Left ventricle myocardium inferior (tissue), 1 donor: Measurements from ENCODE around the gene NR3C1. TPM values are rescaled to one million over a fixed set of nuclear protein-coding genes. Genes with fewer than 3 reads are reported as not detected.

Experiments
- DNase-seq: peaks from one replicate; pipeline ENCODE4 v3.0.0-alpha.2; 2020
- H3K27ac ChIP-seq: fragments of 200-600 bp; replicated peaks from 2 replicates; pipeline ENCODE4 v1.8.0; 2021
- H3K27me3 ChIP-seq: fragments of 200-600 bp; 2 replicates; pipeline ENCODE4 v1.8.0; 2021; ENCODE audit warnings: low read depth
- H3K36me3 ChIP-seq: fragments of 200-600 bp; 2 replicates; pipeline ENCODE4 v1.8.0; 2021
- H3K4me1 ChIP-seq: fragments of 200-600 bp; 2 replicates; pipeline ENCODE4 v1.8.0; 2021
- H3K4me3 ChIP-seq: fragments of 200-600 bp; 2 replicates; pipeline ENCODE4 v1.8.0; 2021; ENCODE audit warnings: mild to moderate bottlenecking, moderate library complexity
- H3K9me3 ChIP-seq: fragments of 200-600 bp; replicated peaks from 2 replicates; pipeline ENCODE4 v1.8.0; 2021
- intact Hi-C: fragments of 100-400 bp; cut with micrococcal nuclease; formaldehyde crosslinking; loops from one replicate; pipeline ENCODE4 v1.11.0; 2022
- total RNA-seq: library from RNA; stranded (reverse); fragmentation: NEBNext Ultra II Directional; extraction: Animal tissue kit (Norgen Biotek cat#: 25700); gene quantifications from one replicate; pipeline ENCODE4 v1.2.1, GENCODE V29; 2021
- TF ChIP-seq, protein P1 (sequence below): fragments of 200-600 bp; IDR thresholded peaks from 2 replicates; pipeline ENCODE4 v1.8.0; 2021; ENCODE audit warnings: antibody characterized with exemption, mild to moderate bottlenecking, borderline replicate concordance
- donor health status: DM: no; HTN: yes; CAD: no; lungs with severe emphysema.

The NR3C1 gene
- total RNA-seq, 1 donor from 2014 or later = 44.9 TPM

DNA sequence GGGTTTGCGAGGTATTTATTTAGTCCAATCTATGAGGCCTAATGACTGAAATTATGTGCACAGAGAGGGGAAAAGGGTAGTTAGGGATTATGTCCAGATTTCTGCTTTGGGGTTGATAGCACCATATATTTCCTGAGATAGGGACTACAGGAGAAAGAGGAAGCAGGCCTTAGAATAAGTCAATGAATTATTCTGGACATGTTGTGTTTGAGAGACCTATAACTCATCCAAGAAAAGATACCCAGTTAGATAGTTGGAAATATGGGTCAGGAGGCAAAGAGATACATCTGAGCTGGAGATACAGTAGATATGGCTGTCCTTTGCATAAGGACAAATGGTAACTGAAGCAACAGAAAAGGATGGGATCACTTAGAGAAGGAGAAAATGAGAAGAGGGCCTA, 53.1 kb downstream of the NR3C1 start:
- TF ChIP-seq, protein P1, sequence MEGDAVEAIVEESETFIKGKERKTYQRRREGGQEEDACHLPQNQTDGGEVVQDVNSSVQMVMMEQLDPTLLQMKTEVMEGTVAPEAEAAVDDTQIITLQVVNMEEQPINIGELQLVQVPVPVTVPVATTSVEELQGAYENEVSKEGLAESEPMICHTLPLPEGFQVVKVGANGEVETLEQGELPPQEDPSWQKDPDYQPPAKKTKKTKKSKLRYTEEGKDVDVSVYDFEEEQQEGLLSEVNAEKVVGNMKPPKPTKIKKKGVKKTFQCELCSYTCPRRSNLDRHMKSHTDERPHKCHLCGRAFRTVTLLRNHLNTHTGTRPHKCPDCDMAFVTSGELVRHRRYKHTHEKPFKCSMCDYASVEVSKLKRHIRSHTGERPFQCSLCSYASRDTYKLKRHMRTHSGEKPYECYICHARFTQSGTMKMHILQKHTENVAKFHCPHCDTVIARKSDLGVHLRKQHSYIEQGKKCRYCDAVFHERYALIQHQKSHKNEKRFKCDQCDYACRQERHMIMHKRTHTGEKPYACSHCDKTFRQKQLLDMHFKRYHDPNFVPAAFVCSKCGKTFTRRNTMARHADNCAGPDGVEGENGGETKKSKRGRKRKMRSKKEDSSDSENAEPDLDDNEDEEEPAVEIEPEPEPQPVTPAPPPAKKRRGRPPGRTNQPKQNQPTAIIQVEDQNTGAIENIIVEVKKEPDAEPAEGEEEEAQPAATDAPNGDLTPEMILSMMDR = no peak
- H3K4me3 ChIP-seq = no peak overlapping the region
- no peaks in the 10 kb centered on the region for H3K9me3 ChIP-seq
- no peaks in the 10 kb centered on the region for H3K36me3 ChIP-seq
- DNase-seq = no peak
- H3K27me3 ChIP-seq = no peaks in the 10 kb centered on the region
- peak overlapping the region; percentile 38 for H3K27ac ChIP-seq
- intact Hi-C loops = no loop called here
- H3K4me1 ChIP-seq = peaks cover 100% of the 10 kb centered on the region

DNA sequence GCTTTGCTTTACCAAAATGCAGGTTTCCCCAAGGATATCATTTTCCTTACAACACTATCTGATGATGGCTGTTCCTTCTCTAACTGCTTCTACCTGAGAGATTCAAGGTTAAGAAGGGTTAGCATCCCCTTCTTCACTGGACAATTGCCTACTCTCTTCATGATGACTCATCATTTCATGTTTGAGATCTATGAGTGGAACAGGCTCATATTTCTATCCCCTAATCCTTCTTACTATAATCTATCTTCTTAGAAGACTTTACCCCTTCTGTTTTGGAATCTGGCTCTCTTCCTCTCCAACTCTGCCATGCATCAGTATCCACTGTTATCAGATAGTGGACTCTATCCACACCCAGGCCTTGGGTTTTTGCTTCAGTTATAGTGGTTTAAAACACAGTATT, 54.3 kb downstream of the NR3C1 start:
- Histone ChIP-seq H3K4me3 (no peak overlapping the region), H3K36me3 (no peaks in the 10 kb centered on the region), H3K27ac (no peak overlapping the region), H3K9me3 (no peaks in the 10 kb centered on the region), H3K27me3 (no peaks in the 10 kb centered on the region), H3K4me1 (peaks cover 99% of the 10 kb centered on the region)
- no peak for DNase-seq
- TF ChIP-seq, protein P1 = no peak
- intact Hi-C loops = no loop called here

DNA sequence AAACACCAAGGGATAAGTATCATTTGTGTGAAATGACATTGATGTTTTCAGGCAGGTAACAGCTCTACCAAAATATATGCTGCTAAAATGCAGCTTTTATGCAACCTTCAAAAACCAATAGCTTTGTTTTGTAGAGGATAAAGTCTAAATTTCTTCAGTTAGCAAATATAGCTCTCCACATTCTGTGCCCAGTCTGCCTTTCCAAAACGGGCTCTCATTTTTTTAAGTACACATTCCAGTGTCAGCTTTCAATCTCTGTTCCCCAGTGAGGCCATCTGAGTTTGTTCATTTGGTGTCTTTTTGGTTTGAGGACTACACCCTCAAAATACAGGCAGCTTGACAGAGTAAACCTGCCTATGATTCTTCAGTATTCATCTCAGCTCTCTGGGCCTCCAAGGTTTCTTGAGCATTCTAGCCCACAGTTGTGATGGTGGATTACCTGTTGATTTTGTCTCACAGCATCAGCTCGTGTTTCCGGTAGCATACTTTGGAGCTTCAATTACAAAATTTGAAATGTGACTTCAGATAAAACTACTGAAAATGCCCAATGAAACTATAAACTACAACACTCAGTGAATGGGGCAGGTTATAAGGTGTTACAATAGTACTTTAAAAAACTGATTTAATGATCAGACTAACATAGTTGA, 55.7 kb downstream of the NR3C1 start:
- intact Hi-C loops = no loop called here
- no peaks in the 10 kb centered on the region for H3K9me3 ChIP-seq
- peaks cover 99% of the 10 kb centered on the region for H3K4me1 ChIP-seq
- no peaks in the 10 kb centered on the region for H3K36me3 ChIP-seq
- DNase-seq = no peak
- H3K27ac ChIP-seq = peak overlapping the region; percentile 72
- TF ChIP-seq, protein P1 = no peak
- H3K4me3 ChIP-seq = no peak overlapping the region
- no peaks in the 10 kb centered on the region for H3K27me3 ChIP-seq

DNA sequence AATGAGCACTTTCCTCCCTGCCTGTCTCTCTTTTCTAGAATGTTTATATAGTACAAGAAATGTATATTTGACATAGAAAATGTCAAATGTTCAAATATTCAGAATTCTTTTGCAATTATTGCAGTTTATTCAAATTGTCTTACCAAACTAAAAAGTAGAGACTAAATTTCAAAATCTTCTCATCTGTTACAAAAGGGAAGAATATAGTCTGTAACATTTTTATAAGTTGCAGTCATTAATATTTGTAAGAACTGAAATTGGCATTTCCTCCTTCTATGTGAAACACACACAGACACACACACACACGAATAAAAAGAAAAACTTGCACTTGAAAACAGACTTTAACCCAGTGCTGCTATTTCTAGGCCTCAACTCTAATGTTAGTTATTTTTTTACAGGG, 56.4 kb downstream of the NR3C1 start:
- Histone ChIP-seq H3K4me3 (no peak overlapping the region), H3K27ac (peak overlapping the region; percentile 72), H3K36me3 (no peaks in the 10 kb centered on the region), H3K4me1 (peaks cover 99% of the 10 kb centered on the region), H3K27me3 (no peaks in the 10 kb centered on the region), H3K9me3 (no peaks in the 10 kb centered on the region)
- TF ChIP-seq, protein P1 = no peak
- no peak for DNase-seq
- intact Hi-C loops = no loop called here

DNA sequence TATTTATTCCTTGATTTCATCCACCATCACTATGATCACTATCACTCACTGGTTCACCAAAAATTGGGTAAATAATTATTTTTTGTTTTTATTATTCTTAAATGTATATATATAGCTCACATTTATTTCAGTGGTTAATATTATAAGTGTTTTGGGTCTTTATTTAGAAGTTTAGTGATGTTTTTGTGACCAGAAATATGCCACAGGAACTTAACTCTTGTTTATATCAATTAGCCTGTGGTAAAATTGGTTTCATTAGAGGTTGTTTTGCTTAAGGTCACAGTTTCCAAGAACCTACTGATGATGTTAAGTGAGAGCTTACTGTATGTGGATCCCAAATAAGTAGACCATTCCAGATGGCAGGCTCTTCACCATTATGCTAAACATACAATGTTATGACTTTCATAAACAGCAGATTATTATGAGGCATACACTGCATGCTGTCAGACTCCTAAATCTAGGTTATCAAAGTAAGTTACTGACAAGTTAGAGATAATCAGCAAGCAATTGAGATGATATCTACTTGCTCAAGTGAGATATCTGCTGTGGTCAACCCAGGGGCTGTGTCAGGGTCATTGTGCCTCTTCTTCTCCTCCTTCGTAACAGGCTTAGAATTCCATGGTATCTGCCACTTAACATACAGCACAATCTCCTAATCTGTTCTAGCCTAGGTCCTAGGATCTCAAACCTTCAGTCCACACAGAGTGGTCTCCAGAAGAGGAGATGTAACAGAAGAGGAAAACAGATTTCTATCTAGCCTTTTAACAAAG, 57.6 kb downstream of the NR3C1 start:
- Histone ChIP-seq H3K9me3 (no peaks in the 10 kb centered on the region), H3K27me3 (no peaks in the 10 kb centered on the region), H3K4me3 (no peak overlapping the region), H3K27ac (peak overlapping the region; percentile 72), H3K4me1 (peaks cover 99% of the 10 kb centered on the region), H3K36me3 (no peaks in the 10 kb centered on the region)
- DNase-seq = no peak
- TF ChIP-seq, protein P1 = no peak
- intact Hi-C loops = no loop called here
